Activated naive CD4-positive, alpha-beta T cell treated with anti-CD3 and anti-CD28 coated beads, Interleukin-2, amount 50 U/mL, for 72 hours (primary cell): Measurements from ENCODE around the gene SLC28A1. TPM values are rescaled to one million over a fixed set of nuclear protein-coding genes. Genes with fewer than 3 reads are reported as not detected.
A peak's percentile ranks its signal among the peaks of the same experiment; 100 is the strongest.
"Not testable (repeated sequence)": the region's sequence is repeated elsewhere in the genome, so short reads cannot be mapped to it uniquely, and the experiment has no call there.

Experiments used
- ATAC-seq, 2 donors: fragments of 150-1000 bp; cut with Tn5 transposase; 2 replicates each; pipeline ENCODE4 v1.10.0; 2021; ENCODE audit warnings: mild to moderate bottlenecking in 2 of 2, moderate library complexity in 2 of 2
- DNase-seq, 2 donors: peaks; one replicate each; pipeline ENCODE4 v3.0.0; 2021 to 2022; ENCODE audit warnings: low spot score in 2 of 2
- H3K27ac Mint-ChIP-seq, 2 donors: one replicate each; pipeline ENCODE4 v1.8.0; 2022; ENCODE audit warnings: mild to moderate bottlenecking in 2 of 2, mixed read lengths in 2 of 2
- H3K36me3 Mint-ChIP-seq, 2 donors: one replicate each; pipeline ENCODE4 v1.8.0; 2022; ENCODE audit warnings: mixed read lengths in 2 of 2
- H3K9me3 Mint-ChIP-seq, 2 donors: one replicate each; pipeline ENCODE4 v1.8.0; 2022; ENCODE audit warnings: mixed read lengths in 2 of 2
- total RNA-seq, 2 donors: library from RNA; stranded (reverse); gene quantifications; one replicate each; pipeline ENCODE4 v1.2.3, GENCODE V29; 2022

SLC28A1 gene
- total RNA-seq, 2 donors from 2014 or later, result 0.30 TPM; not detected in 1

- no peak for ATAC-seq
- no peak for DNase-seq
- Mint-ChIP-seq H3K36me3 (peaks cover 0 to 6% of the 10 kb centered on the region in 2 donors), H3K27ac (peak overlapping the region in 1 of 2 donors; percentile 90), H3K9me3 (no peaks in the 10 kb centered on the region)
Measured at GRCh38 chr15:84983294-84983693, 98.8 kb downstream of the SLC28A1 start.

GRCh38 chr15:84983711-84984110 lies 99.2 kb downstream of the SLC28A1 start:
- Mint-ChIP-seq H3K27ac (no peak overlapping the region), H3K9me3 (no peaks in the 10 kb centered on the region), H3K36me3 (peaks cover 0 to 6% of the 10 kb centered on the region in 2 donors)
- DNase-seq, result no peak
- no peak for ATAC-seq

- Mint-ChIP-seq H3K36me3 (peaks cover 0 to 6% of the 10 kb centered on the region in 2 donors), H3K9me3 (no peaks in the 10 kb centered on the region), H3K27ac (no peak overlapping the region)
- DNase-seq, result no peak
- ATAC-seq, result no peak
Measured at GRCh38 chr15:84985158-84985557, 100.7 kb downstream of the SLC28A1 start.

- not testable (repeated sequence) for ATAC-seq, DNase-seq, H3K27ac Mint-ChIP-seq, H3K9me3 Mint-ChIP-seq, H3K36me3 Mint-ChIP-seq
Measured at GRCh38 chr15:84987351-84987750, 102.9 kb downstream of the SLC28A1 start.

- ATAC-seq (peak; percentile 7), DNase-seq (no peak)
- no peaks in the 10 kb centered on the region for H3K36me3 Mint-ChIP-seq
- peak overlapping the region in 1 of 2 donors; percentile 84 for H3K27ac Mint-ChIP-seq
- H3K9me3 Mint-ChIP-seq, result no peaks in the 10 kb centered on the region
Measured at GRCh38 chr15:84987949-84988624, 103.6 kb downstream of the SLC28A1 start.

- no peak for DNase-seq
- H3K9me3 Mint-ChIP-seq, result no peaks in the 10 kb centered on the region
- no peak overlapping the region for H3K27ac Mint-ChIP-seq
- H3K36me3 Mint-ChIP-seq, result no peaks in the 10 kb centered on the region
- no peak for ATAC-seq
Measured at GRCh38 chr15:84988909-84989644, 104.6 kb downstream of the SLC28A1 start.

- ATAC-seq (no peak), DNase-seq (no peak)
- no peak overlapping the region for H3K27ac Mint-ChIP-seq
- H3K9me3 Mint-ChIP-seq, result no peaks in the 10 kb centered on the region
- no peaks in the 10 kb centered on the region for H3K36me3 Mint-ChIP-seq
Measured at GRCh38 chr15:84990507-84990906, 106.0 kb downstream of the SLC28A1 start.

GRCh38 chr15:84991014-84991712 lies 106.7 kb downstream of the SLC28A1 start:
- H3K27ac Mint-ChIP-seq, result peak overlapping the region in 1 of 2 donors; percentile 52
- no peak for DNase-seq
- ATAC-seq, result no peak
- H3K9me3 Mint-ChIP-seq, result no peaks in the 10 kb centered on the region
- no peaks in the 10 kb centered on the region for H3K36me3 Mint-ChIP-seq

GRCh38 chr15:84992157-84992944 lies 107.9 kb downstream of the SLC28A1 start:
- Mint-ChIP-seq H3K27ac (peak overlapping the region; percentile 45 to 52), H3K9me3 (no peaks in the 10 kb centered on the region), H3K36me3 (no peaks in the 10 kb centered on the region)
- DNase-seq (peak; percentile 36 to 71), ATAC-seq (peak; percentile 96)

Other genes starting within 250 kb of the SLC28A1 start
- gene WDR73, start 230.4 kb upstream of the SLC28A1 start, total RNA-seq, result 10 to 100 TPM in 1 of 2 donors, 1 to 10 TPM in 1; 6.9 to 17.5 TPM
- gene NMB, start 226.5 kb upstream of the SLC28A1 start, total RNA-seq, result 1 to 10 TPM; 1.9 to 9.4 TPM
- 100 to 1,000 TPM; 111 to 129 TPM for gene SEC11A, start 168.5 kb upstream of the SLC28A1 start, total RNA-seq
- gene ZNF592, start 136.1 kb upstream of the SLC28A1 start, total RNA-seq, result 10 to 100 TPM; 22.7 to 34.7 TPM
- gene ALPK3, start 67.3 kb upstream of the SLC28A1 start, total RNA-seq, result under 1 TPM; 0.07 to 0.54 TPM
- 10 to 100 TPM; 29.3 to 53.5 TPM for gene PDE8A, start 97.2 kb downstream of the SLC28A1 start, total RNA-seq